ENCODE results near the gene SLC44A1.

DNA sequence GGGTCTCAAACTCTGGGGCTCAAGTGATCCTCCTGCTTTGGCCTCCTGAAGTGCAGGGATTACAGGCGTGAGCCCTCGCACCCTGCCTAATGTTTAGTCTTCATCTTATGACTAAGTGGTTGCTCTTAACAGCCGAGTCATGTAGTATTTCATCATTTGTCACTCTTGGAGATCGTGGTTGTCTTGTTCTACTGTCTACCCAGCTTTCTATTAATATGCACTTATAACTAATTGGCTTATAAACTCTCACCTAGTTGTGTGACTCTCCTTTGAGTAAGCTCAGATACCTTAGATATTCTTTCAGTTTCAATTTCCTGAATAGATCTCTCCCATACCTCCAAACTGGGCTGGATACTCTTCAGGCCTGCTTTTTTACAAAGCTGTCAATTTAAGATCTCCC, 19.9 kb downstream of the SLC44A1 start:
- TF ChIP-seq, protein P1, sequence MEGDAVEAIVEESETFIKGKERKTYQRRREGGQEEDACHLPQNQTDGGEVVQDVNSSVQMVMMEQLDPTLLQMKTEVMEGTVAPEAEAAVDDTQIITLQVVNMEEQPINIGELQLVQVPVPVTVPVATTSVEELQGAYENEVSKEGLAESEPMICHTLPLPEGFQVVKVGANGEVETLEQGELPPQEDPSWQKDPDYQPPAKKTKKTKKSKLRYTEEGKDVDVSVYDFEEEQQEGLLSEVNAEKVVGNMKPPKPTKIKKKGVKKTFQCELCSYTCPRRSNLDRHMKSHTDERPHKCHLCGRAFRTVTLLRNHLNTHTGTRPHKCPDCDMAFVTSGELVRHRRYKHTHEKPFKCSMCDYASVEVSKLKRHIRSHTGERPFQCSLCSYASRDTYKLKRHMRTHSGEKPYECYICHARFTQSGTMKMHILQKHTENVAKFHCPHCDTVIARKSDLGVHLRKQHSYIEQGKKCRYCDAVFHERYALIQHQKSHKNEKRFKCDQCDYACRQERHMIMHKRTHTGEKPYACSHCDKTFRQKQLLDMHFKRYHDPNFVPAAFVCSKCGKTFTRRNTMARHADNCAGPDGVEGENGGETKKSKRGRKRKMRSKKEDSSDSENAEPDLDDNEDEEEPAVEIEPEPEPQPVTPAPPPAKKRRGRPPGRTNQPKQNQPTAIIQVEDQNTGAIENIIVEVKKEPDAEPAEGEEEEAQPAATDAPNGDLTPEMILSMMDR (conservative IDR thresholded peaks at IDR 0.05; ENCODE audit: low read length), result no peak
- no peak for TF ChIP-seq EZH2phosphoT487 (IDR thresholded peaks at IDR 0.05; ENCODE audit: borderline replicate concordance, low read depth, low read length)

All from OCI-LY7 (cell line).